ENCODE data around the gene PCBP2. TPM values are rescaled to one million over a fixed set of nuclear protein-coding genes. Genes with fewer than 3 reads are reported as not detected.

PCBP2 gene
- total RNA-seq, 4 donors from 2014 or later: 275 to 374 (median 365) TPM

DNA sequence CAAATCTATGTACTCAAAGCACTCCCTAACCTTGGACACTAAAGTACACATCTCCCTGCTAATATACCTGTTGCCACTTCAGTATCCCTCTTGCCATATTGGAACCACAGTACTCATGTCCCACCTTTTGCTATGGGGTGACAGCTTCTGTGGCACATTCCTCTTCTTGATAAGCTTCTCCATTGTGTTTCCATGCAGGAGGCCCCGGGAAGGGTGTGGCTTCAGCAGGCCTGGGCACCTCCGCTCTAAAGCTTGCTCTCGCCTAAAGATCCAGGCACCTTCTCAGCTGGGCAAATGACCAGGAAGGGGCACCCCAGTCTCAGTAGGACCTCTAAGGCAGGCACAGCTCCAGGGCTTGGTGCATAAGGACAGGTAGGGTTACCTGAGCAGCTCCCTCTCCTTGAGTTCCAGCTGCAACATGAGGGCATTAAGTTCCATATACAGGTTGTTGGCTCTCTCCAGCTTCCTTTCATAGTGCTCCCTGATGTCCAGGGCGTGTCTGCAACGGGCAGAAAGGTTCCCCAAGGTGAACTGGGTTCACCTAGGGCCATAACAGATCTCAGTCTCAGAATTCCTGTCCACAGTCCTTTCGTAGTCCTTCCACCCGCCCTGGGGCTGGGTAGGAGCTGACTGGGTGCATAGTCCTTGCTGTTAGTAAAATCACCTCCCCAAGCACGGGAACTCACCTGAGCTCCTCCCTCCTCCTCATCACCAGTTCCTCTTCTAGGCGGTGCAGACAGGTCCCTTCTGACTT, 31.5 kb downstream of the PCBP2 start:
- Histone ChIP-seq H3K9me3 (no peaks in the 10 kb centered on the region), H3K4me3 (no peak overlapping the region), H3K4me1 (peaks cover 12 to 35% (median 24%) of the 10 kb centered on the region in 4 donors), H3K36me3 (peaks cover 28 to 99% (median 93%) of the 10 kb centered on the region in 4 donors), H3K27me3 (no peaks in the 10 kb centered on the region), H3K27ac (replicated peaks in 1 of 4) (peak overlapping the region in 3 of 4 donors; percentile 24 to 62 (median 55))
- WGBS: 82% methylated on average over 9 of the region's 9 CpGs
- DNase-seq (ENCODE audit: extremely low spot score): no peak
- no peak for TF ChIP-seq EP300 (IDR thresholded peaks at IDR 0.05)
- TF ChIP-seq POLR2A (IDR thresholded peaks at IDR 0.05; ENCODE audit: low read depth): no peak
- no peak for TF ChIP-seq POLR2AphosphoS5 (IDR thresholded peaks at IDR 0.05)
- TF ChIP-seq, protein P1, sequence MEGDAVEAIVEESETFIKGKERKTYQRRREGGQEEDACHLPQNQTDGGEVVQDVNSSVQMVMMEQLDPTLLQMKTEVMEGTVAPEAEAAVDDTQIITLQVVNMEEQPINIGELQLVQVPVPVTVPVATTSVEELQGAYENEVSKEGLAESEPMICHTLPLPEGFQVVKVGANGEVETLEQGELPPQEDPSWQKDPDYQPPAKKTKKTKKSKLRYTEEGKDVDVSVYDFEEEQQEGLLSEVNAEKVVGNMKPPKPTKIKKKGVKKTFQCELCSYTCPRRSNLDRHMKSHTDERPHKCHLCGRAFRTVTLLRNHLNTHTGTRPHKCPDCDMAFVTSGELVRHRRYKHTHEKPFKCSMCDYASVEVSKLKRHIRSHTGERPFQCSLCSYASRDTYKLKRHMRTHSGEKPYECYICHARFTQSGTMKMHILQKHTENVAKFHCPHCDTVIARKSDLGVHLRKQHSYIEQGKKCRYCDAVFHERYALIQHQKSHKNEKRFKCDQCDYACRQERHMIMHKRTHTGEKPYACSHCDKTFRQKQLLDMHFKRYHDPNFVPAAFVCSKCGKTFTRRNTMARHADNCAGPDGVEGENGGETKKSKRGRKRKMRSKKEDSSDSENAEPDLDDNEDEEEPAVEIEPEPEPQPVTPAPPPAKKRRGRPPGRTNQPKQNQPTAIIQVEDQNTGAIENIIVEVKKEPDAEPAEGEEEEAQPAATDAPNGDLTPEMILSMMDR (IDR thresholded peaks at IDR 0.05): no peak
- intact Hi-C loops (cut with DNase I): no loop called here

DNA sequence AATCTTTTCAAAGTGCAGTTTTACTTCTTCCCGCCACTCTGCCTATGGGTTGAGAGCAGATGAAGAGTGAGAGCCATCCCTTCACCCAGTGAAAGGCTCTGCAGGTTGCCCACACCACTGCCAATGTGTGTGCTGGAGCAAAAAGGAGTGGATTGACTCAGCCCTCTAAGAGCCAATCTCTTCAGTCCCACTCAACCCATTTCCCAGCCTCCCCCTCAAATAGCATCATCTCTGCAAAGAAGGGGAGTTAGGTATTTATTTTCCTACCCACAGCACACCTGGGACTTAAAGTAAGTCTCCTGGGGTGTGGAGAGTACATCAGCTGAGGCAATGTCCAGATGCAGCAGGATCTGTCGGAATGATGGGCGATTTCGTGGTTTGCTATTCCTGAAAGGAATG, 32.1 kb downstream of the PCBP2 start:
- H3K4me3 ChIP-seq: no peak overlapping the region
- peaks cover 6 to 29% (median 22%) of the 10 kb centered on the region in 4 donors for H3K4me1 ChIP-seq
- intact Hi-C loops (cut with DNase I): no loop called here
- DNase-seq (ENCODE audit: extremely low spot score): no peak
- H3K9me3 ChIP-seq: no peaks in the 10 kb centered on the region
- H3K27ac ChIP-seq (replicated peaks in 1 of 4): no peak overlapping the region
- WGBS: 84% methylated on average over 4 of the region's 4 CpGs
- TF ChIP-seq POLR2AphosphoS5 (IDR thresholded peaks at IDR 0.05) (no peak), EP300 (IDR thresholded peaks at IDR 0.05) (no peak), POLR2A (IDR thresholded peaks at IDR 0.05; ENCODE audit: low read depth) (no peak)
- TF ChIP-seq, protein P1 (IDR thresholded peaks at IDR 0.05): no peak
- H3K27me3 ChIP-seq: no peaks in the 10 kb centered on the region
- peaks cover 28 to 93% (median 88%) of the 10 kb centered on the region in 4 donors for H3K36me3 ChIP-seq

- intact Hi-C loops (cut with DNase I): no loop called here
- Histone ChIP-seq H3K36me3 (peaks cover 23 to 83% (median 79%) of the 10 kb centered on the region in 4 donors), H3K27ac (replicated peaks in 1 of 4) (no peak overlapping the region), H3K4me1 (peaks cover 5 to 25% (median 20%) of the 10 kb centered on the region in 4 donors), H3K9me3 (no peaks in the 10 kb centered on the region), H3K4me3 (no peak overlapping the region), H3K27me3 (no peaks in the 10 kb centered on the region)
- TF ChIP-seq EP300 (IDR thresholded peaks at IDR 0.05) (no peak), POLR2AphosphoS5 (IDR thresholded peaks at IDR 0.05) (peak in 1 of 2 donors; percentile 8), POLR2A (IDR thresholded peaks at IDR 0.05; ENCODE audit: low read depth) (no peak)
- TF ChIP-seq, protein P1 (IDR thresholded peaks at IDR 0.05): no peak
- DNase-seq (ENCODE audit: extremely low spot score): no peak
- 78% methylated on average over 9 of the region's 10 CpGs for WGBS
These were observed 33.0 kb downstream of the PCBP2 start for GRCh38 chr12:53484686-53485575.

- Histone ChIP-seq H3K4me1 (peaks cover 0 to 17% (median 8%) of the 10 kb centered on the region in 4 donors), H3K4me3 (no peak overlapping the region), H3K27ac (replicated peaks in 1 of 4) (no peak overlapping the region), H3K9me3 (no peaks in the 10 kb centered on the region), H3K36me3 (peaks cover 15 to 71% (median 67%) of the 10 kb centered on the region in 4 donors), H3K27me3 (no peaks in the 10 kb centered on the region)
- 95% methylated on average over 9 of the region's 10 CpGs for WGBS
- TF ChIP-seq, protein P1 (IDR thresholded peaks at IDR 0.05): no peak
- TF ChIP-seq EP300 (IDR thresholded peaks at IDR 0.05) (no peak), POLR2A (IDR thresholded peaks at IDR 0.05; ENCODE audit: low read depth) (no peak), POLR2AphosphoS5 (IDR thresholded peaks at IDR 0.05) (peak in 1 of 2 donors; percentile 36)
- DNase-seq (ENCODE audit: extremely low spot score): no peak
- intact Hi-C loops (cut with DNase I): no loop called here
These were observed 34.2 kb downstream of the PCBP2 start for GRCh38 chr12:53485955-53486735.

Data from esophagus muscularis mucosa (tissue), 4 donors.